Fibroblast of pulmonary artery (primary cell): ENCODE data around the gene TMEM129.

Source experiments
- DNase-seq: peaks from one replicate; pipeline ENCODE4 v3.0.0-alpha.2; 2010; ENCODE audit warnings: low read depth
- H3K4me3 ChIP-seq: replicated peaks from 2 replicates; pipeline ENCODE4 v1.5.1; 2011; ENCODE audit warnings: low read depth, mild to moderate bottlenecking, control low read depth, low read length, moderate library complexity
- TF ChIP-seq, protein P1 (sequence below): IDR thresholded peaks from 2 replicates; pipeline ENCODE4 v1.5.1; 2011; ENCODE audit warnings: mild to moderate bottlenecking, control low read depth, low read length, inconsistent platforms; ENCODE audit errors: missing control alignments

Gene TMEM129

DNA sequence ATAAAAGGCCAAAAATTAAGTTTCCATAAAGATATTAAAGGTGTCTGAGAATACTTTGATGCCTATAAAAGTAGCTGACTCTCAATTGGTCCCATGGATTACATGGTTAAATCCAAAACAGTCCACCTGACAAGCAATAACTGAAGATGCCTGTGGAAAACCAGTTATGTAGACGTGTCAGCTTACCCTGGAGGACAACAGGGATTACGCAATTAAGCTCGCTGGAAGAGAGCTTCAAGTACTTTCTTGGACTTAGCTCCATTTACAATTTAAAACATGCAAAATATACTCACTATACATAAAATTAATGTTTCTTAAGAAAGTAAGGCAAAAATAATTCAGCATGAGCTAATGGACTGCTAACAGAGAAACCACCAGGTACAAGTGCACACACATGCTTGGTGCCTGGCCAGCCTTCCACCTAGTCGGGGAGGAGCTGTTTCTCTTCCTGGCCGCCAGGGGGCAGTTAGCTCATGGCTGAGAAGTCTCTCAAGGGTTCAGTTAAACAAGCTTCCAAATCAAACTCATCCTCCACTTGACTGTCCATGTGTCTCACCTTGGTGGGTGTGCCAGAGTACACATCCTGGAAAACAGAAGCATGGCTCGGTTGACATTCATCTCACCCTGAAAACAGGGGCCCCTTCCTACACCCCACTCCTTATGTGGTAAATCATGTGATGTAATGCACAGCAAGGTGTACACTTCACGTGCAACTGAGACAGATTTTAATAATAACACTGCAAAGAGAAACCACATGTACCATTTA lies 27.8 kb downstream of the TMEM129 start:
- peak; percentile 84 for DNase-seq
- TF ChIP-seq, protein P1, sequence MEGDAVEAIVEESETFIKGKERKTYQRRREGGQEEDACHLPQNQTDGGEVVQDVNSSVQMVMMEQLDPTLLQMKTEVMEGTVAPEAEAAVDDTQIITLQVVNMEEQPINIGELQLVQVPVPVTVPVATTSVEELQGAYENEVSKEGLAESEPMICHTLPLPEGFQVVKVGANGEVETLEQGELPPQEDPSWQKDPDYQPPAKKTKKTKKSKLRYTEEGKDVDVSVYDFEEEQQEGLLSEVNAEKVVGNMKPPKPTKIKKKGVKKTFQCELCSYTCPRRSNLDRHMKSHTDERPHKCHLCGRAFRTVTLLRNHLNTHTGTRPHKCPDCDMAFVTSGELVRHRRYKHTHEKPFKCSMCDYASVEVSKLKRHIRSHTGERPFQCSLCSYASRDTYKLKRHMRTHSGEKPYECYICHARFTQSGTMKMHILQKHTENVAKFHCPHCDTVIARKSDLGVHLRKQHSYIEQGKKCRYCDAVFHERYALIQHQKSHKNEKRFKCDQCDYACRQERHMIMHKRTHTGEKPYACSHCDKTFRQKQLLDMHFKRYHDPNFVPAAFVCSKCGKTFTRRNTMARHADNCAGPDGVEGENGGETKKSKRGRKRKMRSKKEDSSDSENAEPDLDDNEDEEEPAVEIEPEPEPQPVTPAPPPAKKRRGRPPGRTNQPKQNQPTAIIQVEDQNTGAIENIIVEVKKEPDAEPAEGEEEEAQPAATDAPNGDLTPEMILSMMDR, result peak; percentile 99
- H3K4me3 ChIP-seq, result no peak overlapping the region

DNA sequence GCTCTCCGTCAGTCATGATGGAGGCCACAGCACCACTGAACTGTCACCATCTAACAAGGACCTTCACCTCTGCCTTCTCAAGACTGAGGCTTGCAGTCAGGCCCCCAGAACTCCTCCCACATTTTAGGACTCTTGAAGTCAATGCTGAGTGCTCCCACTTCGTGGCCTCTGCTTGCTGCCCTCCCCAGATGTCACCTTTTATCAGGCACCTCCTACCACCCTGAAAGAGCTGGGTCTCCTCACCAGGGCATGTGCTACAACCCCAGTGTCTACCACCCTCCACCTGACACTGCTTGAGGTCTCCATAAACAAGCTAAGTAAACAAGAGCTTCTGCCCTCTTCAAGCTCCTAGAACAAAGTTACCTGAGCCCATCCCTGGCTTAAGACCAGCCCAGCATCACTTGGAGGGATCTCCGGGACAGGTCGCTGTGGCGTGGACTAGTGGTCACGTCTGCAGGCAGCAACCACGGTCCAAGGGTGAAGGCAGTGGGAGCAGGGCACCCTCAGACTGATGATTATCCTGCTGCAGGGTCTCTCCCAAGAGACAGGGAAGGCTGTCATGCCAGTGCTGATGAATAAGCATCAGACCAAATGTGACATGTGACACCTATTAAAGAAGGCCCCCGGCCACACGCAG lies 29.3 kb downstream of the TMEM129 start:
- no peak for DNase-seq
- no peak overlapping the region for H3K4me3 ChIP-seq
- TF ChIP-seq, protein P1, result no peak

DNA sequence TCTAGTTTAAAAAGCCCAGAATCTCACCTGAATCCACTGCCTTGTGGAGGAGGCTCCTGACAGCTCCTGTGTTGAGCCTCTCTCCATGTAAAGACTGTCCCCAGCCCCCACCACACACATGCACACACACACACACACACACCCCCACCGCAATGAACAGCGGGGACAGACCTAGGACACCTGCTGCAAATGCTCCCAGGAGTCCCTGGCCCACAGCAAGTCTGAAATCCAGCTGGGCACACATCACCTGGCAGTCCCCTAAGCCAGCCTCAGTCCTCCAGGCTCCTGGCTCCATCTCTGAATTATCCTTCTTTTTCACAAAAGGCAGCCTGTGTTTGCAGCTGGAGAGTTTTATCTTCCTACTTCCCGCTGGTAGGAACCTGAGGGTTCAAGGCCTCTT lies 30.4 kb downstream of the TMEM129 start:
- no peak overlapping the region for H3K4me3 ChIP-seq
- DNase-seq, result no peak
- TF ChIP-seq, protein P1, result no peak

DNA sequence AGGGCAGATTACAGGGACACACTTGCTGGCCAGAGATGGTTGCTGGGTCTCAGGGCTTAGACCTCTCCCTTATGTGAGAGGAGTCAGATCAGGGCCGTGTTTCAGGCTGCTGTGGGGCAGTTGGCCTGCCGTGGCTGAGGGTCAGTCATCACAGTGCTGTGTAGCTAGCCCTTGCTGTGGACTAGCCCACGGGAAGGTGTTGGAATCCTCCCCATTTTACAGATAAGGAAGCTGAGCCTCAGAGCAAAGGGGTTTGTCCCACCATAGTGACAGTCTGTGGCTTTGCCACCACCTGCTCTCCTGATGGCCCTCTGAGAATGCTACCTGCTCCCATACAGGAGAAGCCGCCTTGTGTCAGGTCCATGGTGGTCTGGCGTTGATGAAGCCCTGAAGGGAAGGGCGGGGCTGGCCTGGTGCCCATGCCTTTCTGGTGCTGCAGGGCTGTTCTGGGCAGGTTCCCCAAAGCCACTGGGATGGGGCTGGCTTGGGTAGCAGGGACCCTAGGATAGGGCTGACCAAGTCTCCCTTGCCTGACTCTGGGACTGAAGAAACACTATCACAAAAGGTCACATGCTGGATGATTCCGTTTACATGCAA lies 34.6 kb downstream of the TMEM129 start:
- DNase-seq, result no peak
- TF ChIP-seq, protein P1, result no peak
- no peak overlapping the region for H3K4me3 ChIP-seq

DNA sequence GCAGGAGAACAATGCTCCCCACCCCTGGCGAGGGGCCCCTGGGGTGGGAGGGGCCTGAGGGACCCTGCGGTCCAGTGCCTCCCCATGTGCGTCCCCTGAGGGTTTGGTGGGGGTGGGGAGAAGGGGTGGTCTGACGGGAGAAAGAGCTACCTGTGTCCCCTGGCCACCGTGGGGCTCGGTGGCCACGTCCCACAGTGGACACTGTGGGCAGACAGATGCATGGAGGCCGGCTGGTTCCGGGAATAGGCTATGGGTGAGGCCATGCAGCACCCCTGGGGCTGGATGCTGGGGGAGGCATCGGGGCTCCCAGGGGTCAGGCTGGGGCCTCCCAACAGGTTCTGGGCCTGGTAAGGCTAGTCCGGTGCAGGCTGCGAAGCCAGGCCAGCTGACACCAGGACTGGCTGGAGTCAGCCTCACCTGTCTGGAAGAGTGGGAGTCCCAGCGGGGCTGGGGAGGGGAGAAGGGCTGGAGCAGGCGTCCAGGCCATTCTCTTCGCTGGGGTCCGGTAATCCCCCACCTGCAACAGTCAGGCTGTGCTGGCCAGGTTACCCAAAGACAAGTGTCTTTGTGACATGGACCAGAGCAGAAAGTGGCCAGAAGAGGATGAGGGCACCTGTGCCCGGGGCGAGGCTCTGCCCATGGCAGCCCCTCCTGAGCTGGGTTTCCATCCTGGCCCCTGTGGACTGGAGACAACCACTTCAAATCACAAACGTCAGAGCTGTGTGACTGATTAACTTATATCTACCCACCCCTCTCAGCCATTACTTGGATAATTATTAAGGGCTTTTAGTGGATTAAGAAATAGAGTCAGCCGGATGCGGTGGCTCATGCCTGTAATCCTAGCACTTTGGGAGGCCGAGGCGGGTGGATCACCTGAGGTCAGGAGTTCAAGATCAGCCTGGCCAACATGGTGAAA lies 35.6 kb downstream of the TMEM129 start:
- no peak for DNase-seq
- no peak overlapping the region for H3K4me3 ChIP-seq
- TF ChIP-seq, protein P1, result no peak

DNA sequence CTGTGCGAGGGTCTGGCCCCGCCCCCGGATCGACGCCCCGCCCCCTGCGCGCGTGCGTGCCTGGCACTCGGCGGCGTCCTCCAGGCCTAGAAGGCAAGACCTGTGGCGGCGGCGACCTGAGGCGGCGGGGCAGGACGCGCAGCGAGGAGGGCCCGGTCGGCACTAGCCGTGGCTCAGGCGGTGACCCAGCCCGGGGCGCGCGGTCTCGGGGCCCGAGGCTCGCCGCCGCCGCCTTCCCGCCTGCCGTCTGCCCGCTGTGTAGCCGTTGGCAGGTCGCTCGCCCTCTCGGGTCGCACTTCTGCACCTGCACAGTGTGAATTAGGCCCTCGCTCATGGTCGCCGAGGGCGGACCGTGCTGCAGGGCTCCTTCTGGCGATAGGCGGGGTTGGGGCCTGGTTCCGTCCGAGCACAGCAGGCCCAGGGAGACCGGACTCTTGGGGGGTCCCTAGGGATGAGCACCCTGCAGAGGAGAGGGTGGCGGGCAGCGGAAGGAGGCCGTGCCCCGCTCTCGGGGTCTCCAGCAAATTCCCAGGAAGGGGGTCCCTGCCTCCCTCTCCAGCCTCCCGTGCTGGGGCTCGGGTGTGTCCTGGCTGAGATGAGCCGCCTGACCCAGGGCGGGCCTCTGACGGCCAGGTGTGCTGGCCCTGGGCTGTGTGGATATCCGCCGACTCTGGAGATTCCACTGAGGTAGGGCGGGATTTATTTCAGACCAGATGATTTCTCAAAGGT lies 36.5 kb downstream of the TMEM129 start:
- TF ChIP-seq, protein P1, result no peak
- peak overlapping the region; percentile 45 for H3K4me3 ChIP-seq
- no peak for DNase-seq
